MM.1S (cell line): ENCODE measurements around the gene NLRP1.

Source experiments
- DNase-seq: peaks from one replicate; pipeline ENCODE4 v3.0.0-alpha.2; 2015
- H2AFZ ChIP-seq: fragments of 300-600 bp; sonication (generic); 2 replicates; pipeline ENCODE4 v1.6.0; 2016; ENCODE audit warnings: antibody characterized with exemption, low read length
- H3F3A ChIP-seq: fragments of 300-600 bp; sonication (generic); 2 replicates; pipeline ENCODE4 v1.6.1; 2016; ENCODE audit warnings: mild to moderate bottlenecking, antibody characterized with exemption, low read length, moderate library complexity, mixed read lengths; ENCODE audit not compliant: insufficient read depth
- H3K27ac ChIP-seq: fragments of 300-600 bp; sonication (generic); 2 replicates; pipeline ENCODE4 v1.5.1; 2016; ENCODE audit warnings: mild to moderate bottlenecking, low read length
- H3K27me3 ChIP-seq: fragments of 300-600 bp; sonication (generic); replicated peaks from 2 replicates; pipeline ENCODE4 v1.6.0; 2016; ENCODE audit warnings: low read length; ENCODE audit not compliant: insufficient read depth
- H3K36me3 ChIP-seq: fragments of 300-600 bp; sonication (generic); replicated peaks from 2 replicates; pipeline ENCODE4 v1.6.1; 2016; ENCODE audit warnings: mild to moderate bottlenecking, low read length, mixed read lengths; ENCODE audit not compliant: insufficient read depth
- H3K4me1 ChIP-seq: fragments of 300-600 bp; sonication (generic); 2 replicates; pipeline ENCODE4 v1.6.1; 2016; ENCODE audit warnings: low read length, mixed read lengths
- H3K4me2 ChIP-seq: fragments of 300-600 bp; sonication (generic); 2 replicates; pipeline ENCODE4 v1.6.0; 2016; ENCODE audit warnings: low read depth, low read length
- H3K4me3 ChIP-seq: fragments of 300-600 bp; sonication (generic); 2 replicates; pipeline ENCODE4 v1.5.1; 2016; ENCODE audit warnings: low read length, mixed read lengths
- H3K79me2 ChIP-seq: fragments of 300-600 bp; sonication (generic); 2 replicates; pipeline ENCODE4 v1.6.1; 2016; ENCODE audit warnings: mixed run types, low read length, mixed read lengths
- H3K9ac ChIP-seq: fragments of 300-600 bp; sonication (generic); 2 replicates; pipeline ENCODE4 v1.6.1; 2016; ENCODE audit warnings: low read length, mixed read lengths
- H3K9me2 ChIP-seq: fragments of 300-600 bp; sonication (generic); replicated peaks from 2 replicates; pipeline ENCODE4 v1.6.1; 2016; ENCODE audit warnings: mild to moderate bottlenecking, low read length, mixed read lengths; ENCODE audit not compliant: insufficient read depth
- H3K9me3 ChIP-seq: fragments of 300-600 bp; sonication (generic); replicated peaks from 2 replicates; pipeline ENCODE4 v1.6.1; 2016; ENCODE audit warnings: mild to moderate bottlenecking, low read length, mixed read lengths; ENCODE audit not compliant: insufficient read depth
- H4K20me1 ChIP-seq: fragments of 300-600 bp; sonication (generic); 2 replicates; pipeline ENCODE4 v1.6.1; 2016; ENCODE audit warnings: mild to moderate bottlenecking, low read length, moderate library complexity, mixed read lengths; ENCODE audit not compliant: insufficient read depth
- CTCF ChIP-seq: fragments of 300-600 bp; sonication (generic); IDR thresholded peaks from 2 replicates; pipeline ENCODE4 v1.5.1; 2016; ENCODE audit warnings: antibody characterized with exemption, low read length, mixed read lengths
- EZH2 ChIP-seq: fragments of 300-600 bp; sonication (generic); optimal IDR thresholded peaks from 2 replicates; pipeline ENCODE3; 2017; ENCODE audit warnings: low read depth, mild to moderate bottlenecking, antibody characterized with exemption, low read length, mixed read lengths
- EZH2phosphoT487 ChIP-seq: fragments of 300-600 bp; sonication (generic); IDR thresholded peaks from 2 replicates; pipeline ENCODE4 v1.6.1; 2018; ENCODE audit warnings: antibody characterized with exemption, low read length

Gene NLRP1

GRCh38 chr17:5571281-5571680, 13.0 kb downstream of the NLRP1 start:
- Histone ChIP-seq H3K4me1 (no peaks in the 10 kb centered on the region), H3K9ac (no peak overlapping the region), H2AFZ (no peak overlapping the region), H3K9me3 (no peaks in the 10 kb centered on the region), H3K79me2 (peaks cover 19% of the 10 kb centered on the region), H4K20me1 (no peaks in the 10 kb centered on the region), H3F3A (no peaks in the 10 kb centered on the region), H3K9me2 (no peaks in the 10 kb centered on the region), H3K4me2 (no peak overlapping the region), H3K27me3 (no peaks in the 10 kb centered on the region), H3K27ac (no peak overlapping the region), H3K4me3 (no peak overlapping the region), H3K36me3 (peaks cover 7% of the 10 kb centered on the region; the same call in 1 of the 2 replicates)
- TF ChIP-seq EZH2 (no peak), CTCF (no peak), EZH2phosphoT487 (no peak)
- no peak for DNase-seq

GRCh38 chr17:5565808-5566207, 18.5 kb downstream of the NLRP1 start:
- Histone ChIP-seq H3K4me1 (no peaks in the 10 kb centered on the region), H3K79me2 (peaks cover 14% of the 10 kb centered on the region), H3K27me3 (no peaks in the 10 kb centered on the region), H3K4me2 (no peak overlapping the region), H3F3A (no peaks in the 10 kb centered on the region), H3K9me2 (no peaks in the 10 kb centered on the region), H4K20me1 (no peaks in the 10 kb centered on the region), H3K36me3 (peaks cover 7% of the 10 kb centered on the region; the same call in 1 of the 2 replicates), H3K9me3 (no peaks in the 10 kb centered on the region), H2AFZ (no peak overlapping the region), H3K4me3 (no peak overlapping the region), H3K27ac (no peak overlapping the region), H3K9ac (no peak overlapping the region)
- TF ChIP-seq CTCF (no peak), EZH2phosphoT487 (no peak), EZH2 (no peak)
- DNase-seq = no peak

- peaks cover 7% of the 10 kb centered on the region for H3K36me3 ChIP-seq
- H3K79me2 ChIP-seq = no peaks in the 10 kb centered on the region
- no peak overlapping the region for H3K4me2 ChIP-seq
These were observed 20.9 kb downstream of the NLRP1 start for GRCh38 chr17:5563456-5563855.

More at GRCh38 chr17:5563456-5563855, 20.9 kb downstream of the NLRP1 start:
- Histone ChIP-seq H3K9ac (no peak overlapping the region), H3K9me3 (no peaks in the 10 kb centered on the region), H4K20me1 (no peaks in the 10 kb centered on the region), H2AFZ (no peak overlapping the region), H3K9me2 (no peaks in the 10 kb centered on the region), H3K27ac (no peak overlapping the region), H3K4me3 (no peak overlapping the region), H3F3A (no peaks in the 10 kb centered on the region), H3K27me3 (no peaks in the 10 kb centered on the region), H3K4me1 (no peaks in the 10 kb centered on the region)
- TF ChIP-seq EZH2 (no peak), EZH2phosphoT487 (no peak), CTCF (no peak)
- DNase-seq = no peak
